ENCODE measurements around the gene CRHR1.
"Not testable (repeated sequence)": the region's sequence is repeated elsewhere in the genome, so short reads cannot be mapped to it uniquely, and the experiment has no call there.

The CRHR1 gene

GRCh38 chr17:45784293-45784740, at the start of gene CRHR1:
CRHR1 (plus strand) TSS chr17:45784320; CDS start chr17:45784545, 225 bp downstream.
- no peak for DNase-seq (ENCODE audit: low read depth in 2 of 2)

- no peak for DNase-seq (ENCODE audit: low read depth in 2 of 2)
Measured at GRCh38 chr17:45734598-45734997, 49.5 kb upstream of the CRHR1 start.

GRCh38 chr17:45735488-45735887, 48.6 kb upstream of the CRHR1 start:
- no peak for DNase-seq (ENCODE audit: low read depth in 2 of 2)

- no peak for DNase-seq (ENCODE audit: low read depth in 2 of 2)
Measured at GRCh38 chr17:45739786-45740185, 44.3 kb upstream of the CRHR1 start.

GRCh38 chr17:45740553-45741330, 43.4 kb upstream of the CRHR1 start:
- peak in 1 of 2 donors; percentile 2 for DNase-seq (ENCODE audit: low read depth in 2 of 2)

GRCh38 chr17:45742251-45742650, 41.9 kb upstream of the CRHR1 start:
- no peak for DNase-seq (ENCODE audit: low read depth in 2 of 2)

- DNase-seq (ENCODE audit: low read depth in 2 of 2) = no peak
Measured at GRCh38 chr17:45743626-45744326, 40.3 kb upstream of the CRHR1 start.

- DNase-seq (ENCODE audit: low read depth in 2 of 2) = not testable (repeated sequence)
Measured at GRCh38 chr17:45744826-45745225, 39.3 kb upstream of the CRHR1 start.

- no peak for DNase-seq (ENCODE audit: low read depth in 2 of 2)
Measured at GRCh38 chr17:45745601-45746494, 38.3 kb upstream of the CRHR1 start.

GRCh38 chr17:45747911-45748310, 36.2 kb upstream of the CRHR1 start:
- DNase-seq (ENCODE audit: low read depth in 2 of 2) = no peak

- no peak for DNase-seq (ENCODE audit: low read depth in 2 of 2)
Measured at GRCh38 chr17:45748731-45749310, 35.3 kb upstream of the CRHR1 start.

GRCh38 chr17:45749831-45750335, 34.2 kb upstream of the CRHR1 start:
- no peak for DNase-seq (ENCODE audit: low read depth in 2 of 2)

- no peak for DNase-seq (ENCODE audit: low read depth in 2 of 2)
Measured at GRCh38 chr17:45750779-45751440, 33.2 kb upstream of the CRHR1 start.

- DNase-seq (ENCODE audit: low read depth in 2 of 2) = no peak
Measured at GRCh38 chr17:45751466-45751865, 32.7 kb upstream of the CRHR1 start.

- DNase-seq (ENCODE audit: low read depth in 2 of 2) = no peak
Measured at GRCh38 chr17:45752246-45752645, 31.9 kb upstream of the CRHR1 start.

GRCh38 chr17:45753645-45754225, 30.4 kb upstream of the CRHR1 start:
- DNase-seq (ENCODE audit: low read depth in 2 of 2) = no peak

- no peak for DNase-seq (ENCODE audit: low read depth in 2 of 2)
Measured at GRCh38 chr17:45755050-45755449, 29.1 kb upstream of the CRHR1 start.

GRCh38 chr17:45756266-45756991, 27.7 kb upstream of the CRHR1 start:
- no peak for DNase-seq (ENCODE audit: low read depth in 2 of 2)

GRCh38 chr17:45757431-45758218, 26.5 kb upstream of the CRHR1 start:
- DNase-seq (ENCODE audit: low read depth in 2 of 2) = no peak
